HG03342 (cell line): ENCODE results near the gene RRAS.
"Not testable (repeated sequence)": the region's sequence is repeated elsewhere in the genome, so short reads cannot be mapped to it uniquely, and the experiment has no call there.

ENCODE experiments used
- ATAC-seq: cut with Tn5 transposase; IDR thresholded peaks from one replicate; pipeline ENCODE4 v1.9.1; 2021; ENCODE audit warnings: mild to moderate bottlenecking, moderate library complexity; ENCODE audit not compliant: unreplicated experiment

The RRAS gene

GRCh38 chr19:49633273-49633672 is 6.7 kb downstream of the RRAS start:
- not testable (repeated sequence) for ATAC-seq

DNA sequence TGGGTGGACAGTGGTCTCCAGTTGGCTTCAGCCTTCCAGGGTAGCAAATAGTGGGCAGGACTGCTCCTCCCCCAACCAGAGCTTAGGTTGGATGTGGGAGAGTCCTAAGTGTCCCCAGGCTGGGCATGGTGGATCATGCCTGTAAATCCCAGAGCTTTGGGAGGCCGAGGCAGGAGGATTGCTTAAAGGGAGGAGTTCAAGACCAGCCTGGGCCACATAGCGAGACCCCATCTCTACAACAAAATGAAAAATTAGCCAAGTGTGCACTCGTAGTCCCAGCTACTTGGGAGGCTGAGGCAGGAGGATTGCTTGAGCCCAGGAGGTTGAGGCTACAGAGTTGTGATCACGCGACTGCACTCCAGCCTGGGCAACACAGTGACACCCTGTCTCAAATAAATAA is 7.4 kb downstream of the RRAS start:
- ATAC-seq, result no peak

- ATAC-seq, result no peak
Measured at GRCh38 chr19:49631610-49632192, 8.2 kb downstream of the RRAS start.

- ATAC-seq, result no peak
Measured at GRCh38 chr19:49631014-49631588, 8.8 kb downstream of the RRAS start.

DNA sequence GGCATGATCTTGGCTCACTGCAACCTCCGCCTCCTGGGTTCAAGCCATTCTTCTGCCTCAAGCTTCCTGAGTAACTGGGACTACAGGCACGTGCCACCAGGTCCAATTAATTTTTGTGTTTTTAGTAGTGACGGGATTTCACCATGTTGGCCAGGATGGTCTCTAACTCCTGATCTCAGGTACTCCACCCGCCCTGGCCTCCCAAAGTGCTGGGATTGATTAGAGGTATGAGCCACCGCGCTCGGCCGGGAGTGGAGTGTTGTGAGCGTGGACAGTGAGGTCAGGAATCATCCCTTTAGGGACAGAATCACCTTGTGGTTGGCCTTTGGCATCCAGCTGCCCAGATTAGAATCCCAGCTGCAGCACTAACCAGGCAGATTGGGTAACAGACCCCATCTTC is 10.3 kb downstream of the RRAS start:
- no peak for ATAC-seq

DNA sequence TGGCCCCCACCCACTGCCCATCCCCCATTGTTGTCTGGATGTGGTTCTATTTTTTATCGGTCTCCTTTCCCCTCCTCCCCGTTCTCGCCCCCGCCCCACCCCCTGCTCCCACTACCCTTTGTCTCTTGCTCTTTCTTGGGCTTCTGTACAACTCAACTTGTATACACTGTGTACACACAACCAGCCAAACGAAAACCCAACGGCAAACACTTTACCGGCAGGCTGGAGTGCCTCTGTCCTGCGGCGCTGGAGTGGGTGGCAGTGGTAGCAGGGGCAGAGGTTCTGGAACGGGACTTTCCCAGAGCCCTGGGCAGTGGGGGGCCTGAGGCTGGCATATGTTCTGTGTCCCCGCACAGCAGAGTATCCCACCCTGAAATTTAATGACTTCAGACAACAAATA is 13.7 kb downstream of the RRAS start:
- no peak for ATAC-seq

DNA sequence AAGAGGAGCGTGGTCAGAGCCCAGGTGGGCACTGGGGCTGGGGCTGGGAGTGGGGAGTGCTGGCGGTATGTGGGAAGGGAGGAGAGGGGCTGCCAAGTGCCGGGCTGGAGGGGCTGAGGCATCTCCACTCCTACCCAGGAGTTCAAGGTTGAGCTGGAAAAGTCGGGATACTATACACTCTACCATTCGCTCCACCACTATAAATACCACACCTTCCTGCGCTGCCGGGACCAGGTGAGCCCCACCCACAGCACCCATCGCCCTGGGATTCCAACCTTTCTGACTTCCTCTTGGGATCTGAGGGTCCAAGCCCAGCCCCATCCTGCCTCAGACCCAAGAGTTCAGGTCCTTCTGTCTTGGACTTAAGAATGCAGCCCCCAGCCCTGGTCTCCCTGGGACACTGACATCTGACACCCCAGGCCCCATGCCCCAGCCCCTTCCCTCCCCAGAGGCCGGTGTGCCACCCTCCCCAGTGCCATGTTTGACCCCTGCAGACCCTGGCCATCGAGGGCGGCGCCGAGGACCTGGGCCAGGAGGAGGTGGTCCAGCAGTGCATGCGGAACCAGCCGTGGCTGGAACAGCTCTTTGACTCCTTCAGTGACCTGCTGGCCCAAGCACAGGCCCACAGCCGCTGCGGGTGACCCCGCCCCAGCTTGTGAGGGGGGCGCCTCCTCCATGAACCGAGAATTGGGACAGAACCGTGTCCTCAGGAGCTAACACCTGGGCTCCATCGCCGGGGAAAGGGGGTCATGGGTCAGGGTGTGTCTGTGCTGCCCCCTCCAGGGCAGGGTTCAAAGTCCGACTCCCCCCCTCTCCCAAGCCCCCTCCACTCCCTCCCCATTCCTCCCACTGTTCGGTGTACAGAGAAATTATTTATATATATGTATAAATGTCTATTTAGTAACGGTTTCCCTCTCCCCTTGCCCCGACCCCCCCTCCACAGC is 14.7 kb downstream of the RRAS start:
- ATAC-seq, result no peak

- ATAC-seq, result not testable (repeated sequence)
Measured at GRCh38 chr19:49617860-49618259, 22.1 kb downstream of the RRAS start.

- no peak for ATAC-seq
Measured at GRCh38 chr19:49616945-49617344, 23.0 kb downstream of the RRAS start.

DNA sequence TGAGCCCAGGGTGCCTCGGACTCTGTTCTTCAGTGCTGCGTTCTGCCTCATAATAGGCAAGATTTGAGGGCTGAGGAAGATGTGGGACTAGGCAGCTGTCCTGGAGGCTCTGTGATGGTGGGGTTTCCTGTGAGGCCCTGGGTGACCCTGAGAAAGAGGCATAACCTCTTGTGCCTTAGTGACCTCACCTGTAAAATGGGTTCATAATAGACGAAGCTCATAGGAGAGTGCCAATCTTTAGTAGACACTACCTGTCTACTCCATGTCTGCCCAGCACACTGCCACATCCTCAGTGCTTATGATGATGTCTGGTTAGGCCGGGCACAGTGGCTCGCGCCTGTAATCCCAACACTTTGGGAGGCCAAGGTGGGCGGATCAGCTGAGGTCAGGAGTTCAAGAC is 23.4 kb downstream of the RRAS start:
- ATAC-seq, result no peak

- ATAC-seq, result no peak
Measured at GRCh38 chr19:49615861-49616260, 24.1 kb downstream of the RRAS start.

DNA sequence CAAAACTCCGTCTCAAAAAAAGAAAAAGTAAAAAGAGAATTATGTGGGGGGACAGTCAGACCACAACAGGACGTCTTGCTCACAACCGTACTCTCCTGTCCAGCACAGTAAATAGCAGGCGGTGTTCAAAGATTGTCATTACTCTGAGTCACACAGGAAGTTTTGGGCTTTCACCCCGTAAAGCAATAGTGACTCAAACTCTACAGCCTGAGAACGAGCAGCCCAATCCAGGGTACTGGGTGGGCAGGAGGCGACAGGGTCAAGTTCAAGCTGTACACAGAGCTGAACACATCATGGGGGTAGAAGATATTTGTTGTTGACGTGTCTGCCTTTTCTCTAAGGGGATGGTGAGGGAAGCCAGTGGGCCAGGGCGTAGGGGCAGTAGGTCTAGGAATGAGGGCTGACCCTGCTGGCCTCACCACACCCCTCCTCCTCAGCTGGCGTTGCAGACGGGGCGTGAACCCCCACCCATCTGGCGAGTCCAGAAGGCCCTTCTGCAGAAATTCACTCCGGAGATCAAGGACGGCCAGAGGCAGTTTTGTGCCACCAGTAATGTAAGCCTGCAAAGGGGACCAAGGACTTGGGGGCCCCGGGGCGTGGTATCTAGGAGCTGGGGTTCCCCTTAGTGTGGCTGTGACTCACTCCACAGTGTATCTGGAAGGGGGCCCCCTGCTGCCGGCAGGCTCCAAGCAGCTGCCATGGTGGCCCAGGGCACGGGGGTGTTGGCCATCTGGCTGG is 25.7 kb downstream of the RRAS start:
- no peak for ATAC-seq

GRCh38 chr19:49613374-49613773 is 26.6 kb downstream of the RRAS start:
- ATAC-seq, result no peak

- no peak for ATAC-seq
Measured at GRCh38 chr19:49609499-49610092, 30.3 kb downstream of the RRAS start.

DNA sequence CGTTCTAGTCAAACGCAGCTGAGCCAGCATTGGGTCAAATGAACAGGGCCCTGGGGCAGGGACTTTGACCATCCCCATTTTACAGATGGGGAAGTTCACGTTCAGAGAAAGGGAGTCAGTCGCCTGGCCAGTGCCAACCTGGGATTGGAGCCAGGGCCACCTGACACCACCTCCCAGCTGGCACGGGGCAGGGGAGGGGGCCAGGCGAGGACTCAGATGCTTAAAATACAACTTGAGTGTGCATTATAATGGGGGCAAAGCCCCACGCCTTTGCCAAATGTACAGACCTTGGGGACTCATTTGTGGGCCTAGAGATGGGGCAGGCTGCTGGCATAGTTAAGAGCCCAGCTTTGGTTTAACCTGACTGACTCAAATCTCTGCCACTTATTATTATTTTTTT is 34.3 kb downstream of the RRAS start:
- ATAC-seq, result no peak

DNA sequence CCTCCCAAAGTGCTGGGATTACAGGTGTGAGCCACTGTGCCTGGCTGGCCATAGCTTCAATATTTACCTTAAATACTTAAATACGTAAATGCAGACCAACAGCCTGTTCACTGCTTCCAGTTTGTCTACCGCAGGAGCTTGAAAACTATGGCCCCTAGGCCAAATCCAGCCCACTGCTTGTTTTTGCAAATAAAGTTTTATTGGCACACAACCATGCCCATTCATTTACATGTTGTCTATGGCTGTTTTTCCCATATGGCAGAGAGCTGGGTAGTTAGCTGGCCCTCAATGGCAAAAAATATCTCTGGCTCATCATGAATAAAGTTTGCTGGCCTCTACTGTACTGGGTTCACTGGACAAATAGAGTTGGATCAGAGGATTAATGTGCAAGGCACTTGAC is 37.1 kb downstream of the RRAS start:
- ATAC-seq, result no peak

DNA sequence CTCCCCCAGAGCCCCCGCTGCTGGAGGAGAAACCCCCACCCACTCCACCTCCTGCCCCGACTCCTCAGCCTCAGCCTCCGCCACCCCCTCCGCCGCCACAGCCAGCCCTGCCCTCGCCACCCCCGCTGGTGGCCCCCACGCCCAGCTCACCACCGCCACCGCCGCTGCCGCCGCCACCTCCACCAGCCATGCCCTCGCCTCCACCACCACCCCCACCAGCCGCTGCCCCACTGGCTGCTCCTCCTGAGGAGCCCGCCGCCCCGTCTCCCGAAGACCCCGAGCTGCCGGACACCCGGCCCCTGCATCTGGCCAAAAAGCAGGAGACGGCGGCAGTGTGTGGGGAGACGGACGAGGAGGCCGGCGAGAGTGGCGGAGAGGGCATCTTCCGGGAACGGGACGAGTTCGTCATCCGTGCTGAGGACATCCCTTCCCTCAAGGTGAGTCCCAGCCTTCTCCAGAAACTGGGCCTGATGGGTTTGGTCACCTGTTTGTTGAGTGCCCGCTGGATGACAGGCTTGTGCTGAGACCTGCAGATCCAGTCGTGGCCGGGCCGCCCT is 38.4 kb downstream of the RRAS start:
- no peak for ATAC-seq

DNA sequence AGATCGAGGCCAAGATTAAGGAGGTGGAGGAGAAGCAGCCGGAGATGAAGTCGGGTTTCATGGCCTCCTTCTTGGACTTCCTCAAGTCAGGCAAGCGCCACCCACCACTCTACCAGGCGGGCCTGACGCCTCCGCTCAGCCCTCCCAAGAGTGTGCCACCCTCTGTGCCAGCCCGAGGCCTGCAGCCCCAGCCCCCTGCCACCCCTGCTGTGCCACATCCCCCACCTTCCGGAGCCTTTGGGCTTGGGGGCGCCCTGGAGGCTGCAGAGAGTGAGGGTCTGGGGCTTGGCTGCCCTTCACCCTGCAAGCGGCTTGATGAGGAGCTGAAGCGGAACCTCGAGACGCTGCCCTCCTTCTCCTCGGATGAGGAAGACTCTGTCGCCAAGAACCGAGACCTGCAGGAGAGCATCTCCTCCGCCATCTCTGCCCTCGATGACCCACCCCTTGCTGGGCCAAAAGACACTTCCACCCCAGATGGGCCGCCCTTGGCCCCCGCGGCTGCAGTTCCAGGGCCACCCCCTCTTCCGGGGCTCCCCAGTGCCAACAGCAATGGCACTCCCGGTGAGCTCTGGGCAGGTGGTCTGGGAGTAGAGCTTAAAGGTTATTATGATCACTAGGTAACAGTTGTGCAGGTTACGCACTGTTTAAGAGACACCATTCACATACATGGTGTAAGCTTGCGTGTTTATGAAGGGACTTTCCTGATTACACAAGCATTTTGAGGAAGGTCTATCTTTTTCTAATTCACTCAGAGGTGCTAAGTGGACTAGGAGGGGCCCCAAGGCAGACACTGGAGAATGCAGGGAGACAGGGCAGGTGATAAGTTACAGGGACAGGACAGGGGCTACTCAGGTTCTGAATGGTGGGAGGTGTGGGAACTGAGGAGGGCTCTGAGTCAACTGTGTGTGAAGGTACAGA is 40.3 kb downstream of the RRAS start:
- no peak for ATAC-seq

- ATAC-seq, result no peak
Measured at GRCh38 chr19:49597703-49597974, 42.3 kb downstream of the RRAS start.
